GM21529 (cell line): ENCODE results near the gene COL6A2.
"Not testable (repeated sequence)": the region's sequence is repeated elsewhere in the genome, so short reads cannot be mapped to it uniquely, and the experiment has no call there.

Source experiments
- ATAC-seq: cut with Tn5 transposase; IDR thresholded peaks from one replicate; pipeline ENCODE4 v1.9.1; 2021; ENCODE audit not compliant: unreplicated experiment

Gene COL6A2

GRCh38 chr21:46097336-46098293 lies at the start of gene COL6A2:
TSS of gene COL6A2 (plus strand) at chr21:46098112.
- ATAC-seq, result no peak

DNA sequence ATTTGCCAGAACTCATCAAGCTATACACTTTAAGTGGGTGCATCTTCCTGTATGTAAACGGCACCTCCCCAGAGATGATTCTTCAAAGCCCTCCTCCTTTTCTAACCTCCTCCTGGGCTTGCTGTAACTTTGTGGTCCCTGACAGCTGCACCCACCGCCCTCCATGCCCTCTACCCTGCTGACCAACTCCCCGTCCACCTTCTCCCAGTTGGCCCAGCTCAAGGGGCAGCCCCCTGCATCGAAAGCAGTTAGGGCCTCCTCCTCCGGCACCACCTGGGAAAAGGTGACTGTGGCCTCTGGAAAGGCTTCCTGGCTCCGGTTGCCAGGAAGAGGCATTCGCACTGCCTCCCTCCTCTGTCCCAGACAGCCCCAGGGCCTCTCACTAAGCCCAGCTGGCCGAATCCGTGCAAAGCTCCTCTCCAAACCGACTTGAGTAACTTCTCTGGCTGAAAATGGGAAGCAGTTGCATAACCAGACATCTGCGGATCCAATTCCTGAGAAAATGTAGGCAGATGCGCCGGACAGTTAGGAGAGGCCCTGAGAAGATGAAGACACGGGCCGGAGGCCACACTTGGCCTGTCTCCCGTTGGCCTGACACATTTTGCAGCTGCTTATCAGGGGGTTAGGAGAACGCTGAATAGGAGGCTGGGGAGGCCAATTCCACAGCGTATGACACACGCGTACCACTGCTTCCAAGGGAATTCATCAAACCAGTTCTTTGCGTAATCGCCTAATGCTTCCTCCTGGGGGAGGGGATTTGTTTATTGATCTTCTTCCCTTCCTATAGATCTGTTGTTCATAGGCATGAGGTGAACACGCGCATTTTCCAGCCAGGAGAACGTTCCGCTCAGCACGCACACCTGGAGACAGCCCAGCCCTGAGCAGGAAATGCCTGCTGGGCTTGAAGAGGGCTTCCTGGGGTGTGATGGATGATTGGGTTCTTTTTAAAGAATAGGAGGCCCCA lies 48.7 kb upstream of the COL6A2 start:
- ATAC-seq, result no peak

GRCh38 chr21:46049890-46050667 lies 47.8 kb upstream of the COL6A2 start:
- no peak for ATAC-seq

DNA sequence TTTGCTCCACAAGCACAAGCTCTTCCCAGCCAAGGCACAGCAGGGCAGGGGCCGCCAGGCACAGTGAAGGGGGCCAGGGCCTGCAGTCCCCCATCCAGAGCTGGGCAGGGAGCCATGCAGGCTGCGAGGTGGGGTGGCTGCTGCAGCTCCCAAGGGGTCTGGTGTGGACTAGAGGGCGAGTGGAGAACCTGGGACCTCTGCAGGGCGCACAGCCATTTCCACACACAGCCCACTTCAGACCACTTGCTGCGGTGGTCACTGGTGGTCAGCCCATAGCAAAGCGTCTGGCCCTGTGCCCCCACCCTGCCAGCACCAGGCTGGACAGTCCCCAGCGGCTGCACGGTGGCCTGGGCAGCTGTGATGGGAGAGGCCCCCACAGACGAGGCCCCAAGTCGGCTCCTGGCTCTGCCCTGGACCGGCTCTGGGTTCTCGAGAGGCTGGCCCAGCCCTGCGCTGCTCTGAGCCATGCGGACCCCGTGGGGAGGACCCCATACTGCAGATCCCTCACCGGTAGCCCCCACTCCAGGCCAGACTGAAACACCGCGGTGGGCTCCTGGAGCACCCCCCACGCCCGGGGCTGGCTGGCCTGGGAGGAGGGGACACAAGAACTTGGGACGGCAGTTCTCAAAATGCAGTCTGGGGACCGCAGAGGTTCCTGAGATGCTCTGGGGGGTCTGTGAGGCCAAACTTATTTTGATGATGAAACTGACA lies 47.1 kb upstream of the COL6A2 start:
- no peak for ATAC-seq

- no peak for ATAC-seq
Observed at GRCh38 chr21:46051379-46051770, 46.5 kb upstream of the COL6A2 start.

- ATAC-seq, result no peak
Observed at GRCh38 chr21:46051821-46052675, 45.9 kb upstream of the COL6A2 start.

- no peak for ATAC-seq
Observed at GRCh38 chr21:46052703-46053651, 44.9 kb upstream of the COL6A2 start.

- ATAC-seq, result no peak
Observed at GRCh38 chr21:46054031-46054430, 43.9 kb upstream of the COL6A2 start.

DNA sequence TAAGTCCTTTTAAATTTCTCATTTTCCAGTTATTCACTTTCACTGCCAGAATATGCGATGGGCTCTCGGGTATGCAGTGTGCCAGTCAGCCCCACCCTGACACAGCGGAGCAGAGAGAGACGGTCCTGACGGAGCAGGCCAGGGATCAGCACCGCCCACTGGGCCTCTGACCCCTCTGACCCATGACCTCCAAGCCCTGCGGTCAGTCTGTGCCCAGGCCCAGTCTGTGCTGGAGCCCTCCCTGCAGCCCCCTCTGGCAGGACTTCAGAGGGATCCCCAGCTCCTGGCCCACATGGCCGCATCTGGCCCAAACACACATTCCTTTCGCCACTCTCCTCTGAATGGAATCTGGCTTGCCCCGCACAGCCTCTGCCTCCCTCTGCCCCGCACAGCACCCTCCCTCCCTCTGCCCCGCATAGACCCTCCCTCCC lies 43.4 kb upstream of the COL6A2 start:
- no peak for ATAC-seq

GRCh38 chr21:46055863-46056281 lies 42.0 kb upstream of the COL6A2 start:
- ATAC-seq, result no peak

DNA sequence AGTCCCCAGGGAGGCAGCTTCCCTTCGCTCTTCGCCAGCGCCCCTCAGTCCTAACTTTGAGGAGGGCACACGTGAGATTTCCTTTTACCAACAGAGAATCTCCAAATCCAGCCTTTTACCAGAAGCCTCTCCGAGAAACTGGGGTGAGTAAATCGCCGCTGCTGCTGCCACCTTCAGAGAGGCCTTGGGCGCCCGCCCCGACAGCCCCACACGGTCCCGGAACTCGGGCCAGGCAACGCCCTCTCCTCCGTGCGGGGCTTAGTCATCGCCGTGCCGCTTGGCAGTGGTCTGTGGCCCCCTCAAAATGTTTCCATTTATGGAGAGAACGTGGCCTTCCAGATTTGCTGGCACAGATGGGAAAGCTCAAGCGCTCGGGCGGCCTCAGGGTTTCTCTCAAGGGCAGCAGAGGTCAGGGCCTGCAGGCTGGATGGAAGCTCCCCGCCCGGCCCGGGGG lies 41.4 kb upstream of the COL6A2 start:
- no peak for ATAC-seq

DNA sequence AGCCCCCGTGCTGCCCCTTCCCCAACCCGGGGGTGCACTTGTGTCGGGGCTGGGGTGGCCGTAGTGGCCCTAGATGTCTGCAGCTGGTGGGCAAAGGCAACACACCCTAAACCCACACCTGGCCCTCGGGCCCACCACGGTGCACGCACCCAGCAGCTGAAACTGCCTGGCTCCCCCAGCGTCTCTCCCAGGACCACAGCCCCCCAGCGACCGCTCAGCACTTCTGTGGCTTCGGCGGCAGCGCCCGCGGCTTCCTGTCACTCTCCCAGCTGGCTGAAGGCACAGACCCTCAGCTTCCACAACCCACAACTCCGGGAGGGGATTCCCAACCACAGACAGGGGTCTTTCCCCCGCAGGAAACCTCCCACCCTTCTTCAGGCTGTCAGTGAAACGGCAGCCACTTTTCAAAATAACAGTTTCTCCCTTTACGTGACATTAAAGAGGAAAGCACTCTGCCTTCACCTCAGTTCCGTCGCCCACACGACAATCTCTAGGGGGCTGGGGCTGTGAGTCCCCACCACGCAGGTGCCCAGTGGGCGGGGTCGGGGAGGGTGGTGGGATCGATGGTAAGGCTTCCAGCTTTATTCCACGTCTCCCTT lies 40.7 kb upstream of the COL6A2 start:
- ATAC-seq, result no peak

- ATAC-seq, result no peak
Observed at GRCh38 chr21:46057710-46058241, 40.1 kb upstream of the COL6A2 start.

GRCh38 chr21:46058431-46059145 lies 39.3 kb upstream of the COL6A2 start:
- ATAC-seq, result no peak

DNA sequence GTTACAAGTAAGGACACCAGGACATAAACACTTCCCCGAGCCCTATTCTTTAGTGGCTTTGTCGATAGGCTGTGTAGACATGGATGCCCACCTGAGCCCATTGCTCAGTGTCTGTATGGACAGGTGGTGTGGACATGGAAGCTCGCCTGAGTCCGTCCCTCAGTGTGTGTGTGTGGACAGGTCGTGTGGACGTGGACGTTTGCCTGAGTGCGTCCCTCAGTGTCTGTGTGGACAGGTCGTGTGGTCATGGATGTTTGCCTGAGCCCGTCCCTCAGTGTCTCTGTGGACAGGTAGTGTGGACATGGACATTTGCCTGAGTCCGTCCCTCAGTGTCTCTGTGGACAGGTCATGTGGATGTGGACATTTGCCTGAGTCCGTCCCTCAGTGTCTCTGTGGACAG lies 38.7 kb upstream of the COL6A2 start:
- ATAC-seq, result no peak

DNA sequence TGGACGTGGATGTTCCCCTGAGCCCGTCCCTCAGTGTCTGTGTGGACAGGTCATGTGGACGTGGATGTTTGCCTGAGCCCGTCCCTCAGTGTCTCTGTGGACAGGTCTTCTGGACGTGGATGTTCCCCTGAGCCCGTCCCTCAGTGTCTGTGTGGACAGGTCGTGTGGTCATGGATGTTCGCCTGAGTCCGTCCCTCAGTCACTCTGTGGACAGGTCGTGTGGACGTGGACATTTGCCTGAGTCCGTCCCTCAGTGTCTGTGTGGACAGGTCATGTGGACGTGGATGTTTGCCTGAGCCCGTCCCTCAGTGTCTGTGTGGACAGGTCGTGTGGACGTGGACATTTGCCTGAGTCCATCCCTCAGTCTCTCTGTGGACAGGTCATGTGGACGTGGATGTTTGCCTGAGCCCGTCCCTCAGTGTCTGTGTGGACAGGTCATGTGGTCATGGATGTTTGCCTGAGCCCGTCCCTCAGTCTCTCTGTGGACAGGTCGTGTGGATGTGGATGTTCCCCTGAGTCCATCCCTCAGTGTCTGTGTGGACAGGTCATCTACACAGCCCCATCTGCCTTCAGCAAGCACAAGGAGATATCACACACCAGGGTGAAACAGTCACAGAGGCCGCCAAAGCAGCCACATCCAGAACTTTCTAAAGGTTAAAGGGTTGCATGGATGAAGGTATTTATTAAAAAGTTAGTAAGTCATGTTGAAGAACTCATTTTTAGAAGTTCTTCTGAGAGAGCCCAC lies 38.0 kb upstream of the COL6A2 start:
- not testable (repeated sequence) for ATAC-seq
